Right atrium auricular region (tissue), 2 donors: Measurements from ENCODE around the gene LGMN. TPM values are rescaled to one million over a fixed set of nuclear protein-coding genes. Genes with fewer than 3 reads are reported as not detected.
A peak's percentile ranks its signal among the peaks of the same experiment; 100 is the strongest.
"Not testable (repeated sequence)": the region's sequence is repeated elsewhere in the genome, so short reads cannot be mapped to it uniquely, and the experiment has no call there.

Experiments used
- DNase-seq: peaks from one replicate; pipeline ENCODE4 v3.0.0-alpha.2; 2019; ENCODE audit warnings: low spot score
- H3K27ac ChIP-seq, 2 donors: fragments of 200-600 bp; sonication (generic); 1 replicate in 1 of 2; 2 replicates in 1 of 2; pipeline ENCODE4 v1.5.1; 2016 to 2019
- H3K27me3 ChIP-seq, 2 donors: fragments of 200-600 bp; sonication (generic); one replicate each; pipeline versions ENCODE4 v1.5.1 to v1.6.0; 2017 to 2019
- H3K36me3 ChIP-seq: fragments of 200-600 bp; sonication (generic); one replicate; pipeline ENCODE4 v1.5.1; 2016
- H3K4me1 ChIP-seq, 2 donors: fragments of 200-600 bp; sonication (generic); one replicate each; pipeline versions ENCODE4 v1.5.1 to v1.6.0; 2017 to 2019
- H3K4me3 ChIP-seq, 2 donors: fragments of 200-600 bp; sonication (generic); 1 replicate in 1 of 2; 2 replicates in 1 of 2; pipeline ENCODE4 v1.5.1; 2017 to 2019; ENCODE audit warnings: mild to moderate bottlenecking in 1 of 2, moderate library complexity in 1 of 2
- H3K9me3 ChIP-seq, 2 donors: fragments of 200-600 bp; sonication (generic); one replicate each; pipeline ENCODE4 v1.5.1; 2019
- total RNA-seq, 2 donors: library from RNA; depleted of rRNA; stranded (reverse); fragments of >200 nt; gene quantifications; one replicate each; pipeline ENCODE4 v1.1.0, GENCODE V29; 2016
- TF ChIP-seq, protein P1 (sequence below), 2 donors: fragments of 200-600 bp; sonication (generic); IDR thresholded peaks; one replicate each; pipeline ENCODE4 v1.5.1; 2019; ENCODE audit warnings: antibody characterized with exemption in 2 of 2

The LGMN gene
- total RNA-seq, 2 donors from 2014 or later: 65.6 to 109 TPM

DNA sequence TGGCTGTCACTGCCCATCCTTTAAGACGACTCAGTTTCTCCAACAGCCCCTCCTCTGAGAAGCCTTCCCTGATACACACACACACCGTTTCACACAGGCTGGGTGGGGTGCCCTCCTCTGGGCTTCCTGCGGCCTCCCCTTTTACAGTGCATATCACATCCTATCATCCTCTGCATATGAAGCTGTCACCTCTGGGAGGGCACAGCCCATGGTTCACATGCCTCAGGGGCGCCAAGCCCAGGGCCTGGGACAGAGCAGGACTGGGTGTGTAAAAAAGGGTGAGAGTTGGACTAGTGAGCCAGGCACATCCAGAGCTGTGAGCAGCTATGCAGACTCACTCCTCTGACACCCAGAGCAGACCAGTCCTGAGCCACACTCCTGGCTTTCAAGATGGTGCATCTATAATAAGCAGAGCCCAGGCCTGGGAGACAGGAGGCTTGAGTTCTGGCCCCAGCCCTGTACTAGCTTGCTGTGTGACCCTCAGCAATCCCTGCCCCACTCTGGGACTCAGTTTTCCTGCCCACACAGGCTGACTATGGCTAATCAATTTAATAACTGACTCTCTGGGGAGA, 62.6 kb downstream of the LGMN start:
- TF ChIP-seq, protein P1, sequence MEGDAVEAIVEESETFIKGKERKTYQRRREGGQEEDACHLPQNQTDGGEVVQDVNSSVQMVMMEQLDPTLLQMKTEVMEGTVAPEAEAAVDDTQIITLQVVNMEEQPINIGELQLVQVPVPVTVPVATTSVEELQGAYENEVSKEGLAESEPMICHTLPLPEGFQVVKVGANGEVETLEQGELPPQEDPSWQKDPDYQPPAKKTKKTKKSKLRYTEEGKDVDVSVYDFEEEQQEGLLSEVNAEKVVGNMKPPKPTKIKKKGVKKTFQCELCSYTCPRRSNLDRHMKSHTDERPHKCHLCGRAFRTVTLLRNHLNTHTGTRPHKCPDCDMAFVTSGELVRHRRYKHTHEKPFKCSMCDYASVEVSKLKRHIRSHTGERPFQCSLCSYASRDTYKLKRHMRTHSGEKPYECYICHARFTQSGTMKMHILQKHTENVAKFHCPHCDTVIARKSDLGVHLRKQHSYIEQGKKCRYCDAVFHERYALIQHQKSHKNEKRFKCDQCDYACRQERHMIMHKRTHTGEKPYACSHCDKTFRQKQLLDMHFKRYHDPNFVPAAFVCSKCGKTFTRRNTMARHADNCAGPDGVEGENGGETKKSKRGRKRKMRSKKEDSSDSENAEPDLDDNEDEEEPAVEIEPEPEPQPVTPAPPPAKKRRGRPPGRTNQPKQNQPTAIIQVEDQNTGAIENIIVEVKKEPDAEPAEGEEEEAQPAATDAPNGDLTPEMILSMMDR (IDR thresholded peaks at IDR 0.05): no peak
- Histone ChIP-seq H3K27me3 (no peaks in the 10 kb centered on the region), H3K4me3 (no peak overlapping the region), H3K4me1 (peaks cover 0 to 12% of the 10 kb centered on the region in 2 donors), H3K36me3 (peaks cover 19% of the 10 kb centered on the region), H3K9me3 (no peaks in the 10 kb centered on the region), H3K27ac (no peak overlapping the region)
- no peak for DNase-seq

DNA sequence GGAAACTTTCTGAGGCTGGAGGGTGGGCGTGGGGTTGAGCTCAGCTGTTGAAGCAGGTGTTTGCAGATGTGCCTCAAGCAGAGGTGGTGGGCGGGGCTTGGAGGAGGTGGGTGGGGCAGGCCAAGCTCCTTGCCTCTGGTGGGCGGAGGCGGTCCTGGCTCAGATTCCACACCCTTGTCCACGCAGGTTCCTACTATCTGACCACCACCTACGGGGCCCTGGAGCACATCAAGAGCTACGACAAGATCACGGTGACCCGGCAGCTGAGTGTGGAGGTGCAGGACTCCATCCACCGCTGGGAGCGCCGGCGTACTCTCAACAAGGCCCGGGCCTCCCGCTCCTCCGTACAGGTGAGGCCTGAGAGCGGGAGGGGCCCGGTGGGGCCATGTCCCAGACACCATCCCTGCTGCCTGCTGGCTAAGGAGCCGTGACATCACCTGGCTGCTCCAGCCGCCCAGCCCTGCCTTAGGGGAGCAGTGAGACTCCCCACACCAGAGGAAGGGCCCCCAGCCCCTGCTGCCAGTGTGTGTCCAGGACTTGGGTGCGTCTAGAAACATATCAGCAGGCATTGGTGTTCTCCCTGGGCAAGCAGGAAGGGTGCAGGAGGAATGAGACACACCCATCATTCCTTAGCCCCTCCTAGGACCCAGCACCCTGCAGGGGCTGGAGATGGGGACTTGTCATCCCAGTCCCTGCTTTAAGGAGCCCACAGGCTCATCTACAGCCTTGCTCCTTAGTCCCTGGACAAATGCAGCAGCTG, 63.4 kb downstream of the LGMN start:
- peaks cover 0 to 12% of the 10 kb centered on the region in 2 donors for H3K4me1 ChIP-seq
- H3K4me3 ChIP-seq: no peak overlapping the region
- DNase-seq: no peak
- H3K27ac ChIP-seq: no peak overlapping the region
- H3K27me3 ChIP-seq: no peaks in the 10 kb centered on the region
- no peaks in the 10 kb centered on the region for H3K9me3 ChIP-seq
- TF ChIP-seq, protein P1 (IDR thresholded peaks at IDR 0.05): no peak
- peaks cover 19% of the 10 kb centered on the region for H3K36me3 ChIP-seq

DNA sequence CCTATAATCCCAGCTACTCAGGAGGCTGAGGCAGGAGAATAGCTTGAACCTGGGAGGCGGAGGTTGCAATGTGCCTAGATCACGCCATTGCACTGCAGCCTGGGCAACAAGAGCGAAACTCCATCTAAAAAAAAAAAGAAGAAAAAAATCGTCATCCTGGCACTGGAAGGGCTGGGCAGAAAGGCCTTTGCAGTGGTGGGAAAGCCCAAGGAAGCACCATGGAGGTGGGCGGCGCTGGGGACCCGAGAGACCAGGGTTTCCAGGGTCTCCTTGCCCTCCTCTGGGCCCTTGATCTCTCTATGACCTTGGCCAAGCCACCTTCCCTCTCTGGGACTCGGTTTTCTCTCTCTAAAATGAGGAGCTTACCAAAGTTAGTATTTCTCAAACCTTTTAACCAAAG, 65.4 kb downstream of the LGMN start:
- H3K4me1 ChIP-seq: peaks cover 0 to 12% of the 10 kb centered on the region in 2 donors
- peaks cover 30% of the 10 kb centered on the region for H3K36me3 ChIP-seq
- H3K27me3 ChIP-seq: no peaks in the 10 kb centered on the region
- H3K4me3 ChIP-seq: no peak overlapping the region
- DNase-seq: no peak
- H3K27ac ChIP-seq: no peak overlapping the region
- TF ChIP-seq, protein P1 (IDR thresholded peaks at IDR 0.05): no peak
- no peaks in the 10 kb centered on the region for H3K9me3 ChIP-seq

DNA sequence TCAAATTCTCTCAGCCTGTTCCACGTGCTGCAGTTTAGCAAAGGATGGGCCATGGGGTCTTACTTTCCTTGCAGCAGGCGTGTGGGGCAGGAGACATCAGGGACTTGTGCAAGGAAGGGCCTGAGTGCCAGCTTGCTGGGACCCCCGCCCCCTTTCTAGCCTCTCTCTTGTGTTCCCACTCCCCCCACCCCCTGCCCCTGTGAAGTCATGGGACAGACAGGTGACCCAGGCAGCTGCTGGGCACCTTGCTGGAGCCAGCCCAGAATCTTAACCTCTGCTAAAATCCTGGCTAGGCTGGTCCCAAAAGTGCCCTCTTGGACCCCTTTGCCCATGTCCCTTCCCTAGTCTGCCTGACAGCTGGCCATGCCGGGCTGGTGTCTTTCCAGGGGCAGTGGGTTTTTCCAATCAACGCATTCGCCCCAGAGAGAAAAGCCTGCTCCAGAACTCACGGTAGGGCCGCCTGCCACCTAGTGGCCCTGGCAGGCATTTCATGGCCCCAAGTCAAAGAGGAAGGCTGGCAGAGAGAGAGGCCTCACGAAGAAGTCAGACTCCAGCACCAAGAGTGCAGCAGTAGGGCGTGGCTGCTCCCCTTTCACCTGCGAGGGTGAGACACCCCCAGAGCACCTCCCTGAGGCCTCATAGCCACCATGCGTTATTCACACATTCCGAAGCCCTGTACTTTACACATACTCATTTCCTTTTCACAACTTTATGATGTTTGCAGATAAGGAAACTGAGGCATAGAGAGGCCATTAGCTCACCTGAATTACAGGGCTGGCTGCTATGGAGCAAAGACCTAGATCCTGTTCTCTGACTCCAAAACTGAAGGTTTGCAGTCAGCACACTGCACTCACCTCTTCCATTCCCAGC, 67.4 kb downstream of the LGMN start:
- no peak for DNase-seq
- Histone ChIP-seq H3K27me3 (no peaks in the 10 kb centered on the region), H3K9me3 (no peaks in the 10 kb centered on the region), H3K4me1 (no peaks in the 10 kb centered on the region), H3K36me3 (peaks cover 32% of the 10 kb centered on the region), H3K4me3 (no peak overlapping the region), H3K27ac (peak overlapping the region in 1 of 2 donors; percentile 15)
- TF ChIP-seq, protein P1 (IDR thresholded peaks at IDR 0.05): peak; percentile 95 to 96

DNA sequence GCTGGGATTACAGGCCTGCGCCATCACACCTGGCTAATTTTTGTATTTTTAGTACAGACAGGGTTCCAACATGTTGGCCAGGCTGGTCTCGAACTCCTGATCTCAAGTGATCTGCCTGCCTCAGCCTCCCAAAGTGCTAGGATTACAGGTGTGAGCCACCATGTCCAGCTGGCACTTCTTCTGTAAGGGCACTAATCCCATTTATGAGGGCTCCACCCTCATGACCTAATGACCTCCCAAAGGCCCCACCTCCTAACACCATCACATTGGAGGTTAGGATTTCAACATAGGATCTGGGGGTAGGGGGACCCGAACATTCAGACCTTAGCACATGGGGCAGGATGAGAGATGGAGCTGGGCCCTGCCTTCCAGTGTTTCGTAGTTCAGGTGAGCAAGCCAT, 68.1 kb downstream of the LGMN start:
- Histone ChIP-seq H3K36me3 (peaks cover 25% of the 10 kb centered on the region), H3K27ac (peak overlapping the region in 1 of 2 donors; percentile 15)
- not testable (repeated sequence) for H3K9me3 ChIP-seq, H3K4me3 ChIP-seq, H3K4me1 ChIP-seq, DNase-seq, H3K27me3 ChIP-seq

DNA sequence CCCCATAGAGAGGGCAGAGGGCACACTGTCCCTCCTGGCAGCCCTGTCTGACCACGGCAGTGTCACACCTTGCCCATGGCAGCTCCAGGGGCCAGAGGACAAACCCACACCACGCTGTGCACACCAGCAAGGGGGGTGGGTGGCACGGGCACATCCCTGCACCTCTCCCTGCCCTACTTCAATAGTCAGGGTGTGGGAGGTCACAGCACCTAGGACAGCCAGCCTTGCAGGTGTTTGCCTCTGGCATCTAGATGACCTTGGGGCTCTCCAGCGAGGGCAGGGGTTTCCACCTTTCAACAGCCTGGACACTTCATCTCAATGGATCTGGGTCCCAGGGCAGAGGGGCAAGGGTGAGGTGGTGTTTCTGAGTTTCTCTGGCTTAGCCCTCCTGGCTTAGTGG, 69.2 kb downstream of the LGMN start:
- TF ChIP-seq, protein P1 (IDR thresholded peaks at IDR 0.05): no peak
- Histone ChIP-seq H3K4me3 (no peak overlapping the region), H3K27ac (no peak overlapping the region), H3K27me3 (no peaks in the 10 kb centered on the region), H3K36me3 (peaks cover 20% of the 10 kb centered on the region), H3K4me1 (no peaks in the 10 kb centered on the region), H3K9me3 (no peaks in the 10 kb centered on the region)
- no peak for DNase-seq
